ENCODE measurements around the gene ACTR1A.
"Not testable (repeated sequence)": the region's sequence is repeated elsewhere in the genome, so short reads cannot be mapped to it uniquely, and the experiment has no call there.

Gene ACTR1A

GRCh38 chr10:102502337-102503151 lies at the start of gene ACTR1A:
Gene ACTR1A, minus strand, starts transcription at chr10:102502712. Its CDS starts 65 bp downstream, at chr10:102502647.
- peaks cover 32% of the 10 kb centered on the region for H3K4me1 Mint-ChIP-seq (ENCODE audit: low read depth)
- H3K4me3 Mint-ChIP-seq = no peak within 1 kb of the TSS
- H3K36me3 Mint-ChIP-seq (ENCODE audit: low read depth) = peaks cover 3% of the 10 kb centered on the region
- H3K27ac Mint-ChIP-seq = no peak within 1 kb of the TSS
- H3K27me3 Mint-ChIP-seq (ENCODE audit: low read depth) = no peaks in the 10 kb centered on the region
- no peaks in the 10 kb centered on the region for H3K9me3 Mint-ChIP-seq

DNA sequence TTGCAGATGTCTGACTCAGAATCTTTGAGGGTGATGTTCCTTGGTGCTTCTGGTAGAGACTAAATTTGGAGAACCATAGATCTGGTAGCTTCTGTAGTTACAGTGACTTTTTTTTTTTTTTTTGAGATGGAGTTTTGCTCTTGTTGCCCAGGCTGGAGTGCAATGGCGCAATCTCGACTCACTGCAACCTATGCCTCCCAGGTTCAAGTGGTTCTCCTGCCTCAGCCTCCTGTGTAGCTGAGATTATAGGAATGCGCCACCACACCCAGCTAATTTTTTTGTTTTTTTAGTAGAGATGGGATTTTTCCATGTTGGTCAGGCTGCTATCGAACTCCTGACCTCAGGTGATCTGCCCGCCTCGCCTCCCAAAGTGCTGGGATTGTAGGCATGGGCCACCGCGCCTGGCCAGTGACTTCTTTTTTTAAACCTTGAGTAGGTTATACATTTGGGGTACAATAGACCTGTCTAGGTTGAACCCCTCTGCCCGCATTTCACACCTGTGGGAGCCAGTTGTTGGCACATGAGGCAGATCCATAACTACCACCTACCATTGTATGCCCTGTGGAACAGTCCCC lies 48.2 kb upstream of the ACTR1A start:
- H3K4me3 Mint-ChIP-seq = no peak overlapping the region
- H3K36me3 Mint-ChIP-seq (ENCODE audit: low read depth) = peaks cover 8% of the 10 kb centered on the region
- H3K27ac Mint-ChIP-seq = no peak overlapping the region
- H3K4me1 Mint-ChIP-seq (ENCODE audit: low read depth) = no peaks in the 10 kb centered on the region
- no peaks in the 10 kb centered on the region for H3K27me3 Mint-ChIP-seq (ENCODE audit: low read depth)
- H3K9me3 Mint-ChIP-seq = no peaks in the 10 kb centered on the region

DNA sequence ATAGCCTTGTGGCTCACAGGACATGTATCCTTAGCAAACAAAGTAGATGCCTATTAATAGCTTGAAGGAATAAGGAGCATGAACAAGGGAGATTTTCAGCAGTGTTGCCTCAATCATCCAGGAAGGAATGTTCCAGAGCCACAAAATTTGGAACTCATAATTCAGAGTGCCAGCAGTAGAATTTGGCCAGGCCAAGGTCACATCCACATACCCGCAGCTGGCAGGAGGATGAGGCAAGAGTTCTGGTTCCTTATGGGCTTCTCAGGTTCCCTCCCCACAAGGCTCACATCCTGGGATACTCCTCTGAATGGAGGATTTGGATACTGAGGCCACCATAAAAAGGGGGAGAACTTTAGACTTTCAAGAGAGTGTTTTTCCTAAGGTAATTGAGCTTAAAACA lies 47.0 kb upstream of the ACTR1A start:
- H3K27ac Mint-ChIP-seq = no peak overlapping the region
- no peaks in the 10 kb centered on the region for H3K9me3 Mint-ChIP-seq
- H3K27me3 Mint-ChIP-seq (ENCODE audit: low read depth) = no peaks in the 10 kb centered on the region
- H3K36me3 Mint-ChIP-seq (ENCODE audit: low read depth) = peaks cover 7% of the 10 kb centered on the region
- no peaks in the 10 kb centered on the region for H3K4me1 Mint-ChIP-seq (ENCODE audit: low read depth)
- no peak overlapping the region for H3K4me3 Mint-ChIP-seq

DNA sequence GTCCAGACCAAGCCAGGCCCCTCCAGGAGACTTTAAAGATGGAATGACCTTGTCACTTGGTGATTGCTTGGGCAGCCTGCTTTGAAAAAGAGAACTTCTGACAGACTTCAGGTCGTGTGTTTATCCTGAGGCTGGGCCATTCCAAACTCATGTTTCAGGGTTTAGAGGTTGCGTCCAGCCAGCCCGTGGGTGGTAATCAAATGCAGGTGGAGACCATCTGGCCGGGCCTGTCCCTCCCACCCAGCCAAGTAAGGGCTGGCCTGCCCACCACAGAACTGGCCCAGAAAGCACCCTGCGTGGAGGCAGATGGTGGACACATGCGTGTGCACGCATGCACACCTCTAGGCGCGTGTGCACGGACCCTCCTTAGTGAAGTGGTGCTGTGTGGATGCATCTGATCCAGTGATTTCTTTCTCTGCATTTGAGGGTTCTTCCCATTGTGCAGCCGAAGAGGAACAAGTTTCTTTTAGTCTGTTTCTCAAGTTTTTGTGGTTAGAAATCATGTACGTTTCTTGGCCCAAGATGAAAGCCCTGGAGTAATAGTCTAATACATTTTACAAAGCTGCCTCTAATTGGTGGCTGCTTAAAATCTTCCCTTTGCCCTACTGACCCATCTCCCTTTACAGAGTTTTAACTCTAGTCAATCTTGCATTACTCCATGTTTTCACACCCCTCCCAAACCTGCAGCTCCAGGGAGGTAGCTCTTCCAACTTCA lies 44.3 kb upstream of the ACTR1A start:
- no peak overlapping the region for H3K4me3 Mint-ChIP-seq
- no peak overlapping the region for H3K27ac Mint-ChIP-seq
- no peaks in the 10 kb centered on the region for H3K9me3 Mint-ChIP-seq
- peaks cover 6% of the 10 kb centered on the region for H3K4me1 Mint-ChIP-seq (ENCODE audit: low read depth)
- no peaks in the 10 kb centered on the region for H3K27me3 Mint-ChIP-seq (ENCODE audit: low read depth)
- H3K36me3 Mint-ChIP-seq (ENCODE audit: low read depth) = peaks cover 6% of the 10 kb centered on the region

DNA sequence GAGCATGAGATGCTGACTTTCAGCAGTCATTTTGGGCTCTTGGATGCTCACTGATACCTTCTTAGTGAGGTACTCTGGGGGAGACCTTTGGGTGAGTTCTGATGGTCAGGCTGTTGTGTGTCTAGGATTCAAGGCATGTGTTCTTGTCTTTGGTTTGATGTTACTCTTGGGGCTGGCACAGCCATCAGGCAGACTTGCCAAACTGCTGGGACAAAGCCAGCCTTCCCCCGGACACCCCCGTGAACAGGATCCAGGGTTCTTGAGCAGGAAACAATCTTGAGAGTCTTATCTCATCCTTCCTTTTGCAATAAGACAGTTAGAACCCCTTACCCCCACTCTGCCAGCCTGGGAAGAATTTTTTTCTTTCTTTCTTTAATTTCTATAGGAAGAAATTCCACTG lies 43.5 kb upstream of the ACTR1A start:
- H3K9me3 Mint-ChIP-seq = no peaks in the 10 kb centered on the region
- H3K27ac Mint-ChIP-seq = no peak overlapping the region
- peaks cover 6% of the 10 kb centered on the region for H3K4me1 Mint-ChIP-seq (ENCODE audit: low read depth)
- H3K36me3 Mint-ChIP-seq (ENCODE audit: low read depth) = peaks cover 6% of the 10 kb centered on the region
- no peaks in the 10 kb centered on the region for H3K27me3 Mint-ChIP-seq (ENCODE audit: low read depth)
- no peak overlapping the region for H3K4me3 Mint-ChIP-seq

- H3K4me3 Mint-ChIP-seq = no peak overlapping the region
- H3K9me3 Mint-ChIP-seq = no peaks in the 10 kb centered on the region
- H3K4me1 Mint-ChIP-seq (ENCODE audit: low read depth) = peaks cover 6% of the 10 kb centered on the region
- H3K36me3 Mint-ChIP-seq (ENCODE audit: low read depth) = peaks cover 4% of the 10 kb centered on the region
- H3K27ac Mint-ChIP-seq = no peak overlapping the region
- H3K27me3 Mint-ChIP-seq (ENCODE audit: low read depth) = no peaks in the 10 kb centered on the region
Observed at GRCh38 chr10:102545265-102545871, 42.9 kb upstream of the ACTR1A start.

- Mint-ChIP-seq H3K27me3 (ENCODE audit: low read depth) (no peaks in the 10 kb centered on the region), H3K4me3 (no peak overlapping the region), H3K9me3 (no peaks in the 10 kb centered on the region), H3K27ac (peak overlapping the region; percentile 1), H3K36me3 (ENCODE audit: low read depth) (no peaks in the 10 kb centered on the region), H3K4me1 (ENCODE audit: low read depth) (peaks cover 7% of the 10 kb centered on the region)
Observed at GRCh38 chr10:102542800-102543418, 40.4 kb upstream of the ACTR1A start.

GRCh38 chr10:102540023-102540422 lies 37.5 kb upstream of the ACTR1A start:
- Mint-ChIP-seq H3K9me3 (no peaks in the 10 kb centered on the region), H3K36me3 (ENCODE audit: low read depth) (peaks cover 2% of the 10 kb centered on the region), H3K27ac (no peak overlapping the region), H3K4me1 (ENCODE audit: low read depth) (peaks cover 7% of the 10 kb centered on the region), H3K27me3 (ENCODE audit: low read depth) (no peaks in the 10 kb centered on the region), H3K4me3 (no peak overlapping the region)

DNA sequence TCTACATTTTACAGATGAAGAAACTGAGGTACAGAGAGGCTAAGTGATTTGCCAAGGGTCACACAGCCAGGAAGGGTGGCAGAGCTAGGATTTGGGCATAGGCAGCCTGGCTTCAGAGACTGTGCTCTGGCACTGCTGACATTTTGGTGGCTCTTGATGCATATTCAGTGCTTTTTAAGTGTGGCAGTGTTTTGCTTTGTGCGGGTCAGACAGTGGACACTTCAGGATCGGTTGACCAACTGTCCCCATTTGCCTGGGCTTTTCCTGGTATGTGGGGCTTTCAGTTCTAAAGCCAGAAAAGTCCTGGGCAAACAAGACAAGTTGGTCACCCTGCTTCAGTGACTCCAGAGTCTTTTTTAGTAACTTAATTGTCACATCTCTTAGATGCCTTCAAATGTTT lies 36.3 kb upstream of the ACTR1A start:
- Mint-ChIP-seq H3K27me3 (ENCODE audit: low read depth) (no peaks in the 10 kb centered on the region), H3K36me3 (ENCODE audit: low read depth) (peaks cover 2% of the 10 kb centered on the region), H3K4me3 (no peak overlapping the region), H3K27ac (no peak overlapping the region), H3K4me1 (ENCODE audit: low read depth) (peaks cover 7% of the 10 kb centered on the region), H3K9me3 (no peaks in the 10 kb centered on the region)

DNA sequence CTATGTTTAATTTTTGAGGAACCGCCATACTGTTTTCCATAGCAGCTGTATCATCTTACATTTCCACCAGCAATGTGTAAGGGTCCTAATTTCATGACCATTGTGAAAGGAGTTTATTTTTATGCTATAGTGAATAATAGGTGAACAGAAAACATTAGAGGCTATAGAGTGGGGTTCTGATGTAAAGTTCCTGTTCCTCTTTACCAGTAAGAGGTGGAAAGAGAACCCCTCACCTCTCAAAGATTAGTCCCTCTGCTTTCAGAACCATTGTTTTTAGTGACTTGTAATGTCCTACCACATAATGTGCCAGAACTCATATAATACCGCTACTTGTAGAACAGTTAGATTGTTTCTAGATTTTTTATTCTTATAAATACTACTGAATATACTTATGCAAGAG lies 35.4 kb upstream of the ACTR1A start:
- no peak overlapping the region for H3K27ac Mint-ChIP-seq
- H3K27me3 Mint-ChIP-seq (ENCODE audit: low read depth) = no peaks in the 10 kb centered on the region
- H3K4me3 Mint-ChIP-seq = no peak overlapping the region
- peaks cover 2% of the 10 kb centered on the region for H3K36me3 Mint-ChIP-seq (ENCODE audit: low read depth)
- peaks cover 6% of the 10 kb centered on the region for H3K4me1 Mint-ChIP-seq (ENCODE audit: low read depth)
- H3K9me3 Mint-ChIP-seq = no peaks in the 10 kb centered on the region

DNA sequence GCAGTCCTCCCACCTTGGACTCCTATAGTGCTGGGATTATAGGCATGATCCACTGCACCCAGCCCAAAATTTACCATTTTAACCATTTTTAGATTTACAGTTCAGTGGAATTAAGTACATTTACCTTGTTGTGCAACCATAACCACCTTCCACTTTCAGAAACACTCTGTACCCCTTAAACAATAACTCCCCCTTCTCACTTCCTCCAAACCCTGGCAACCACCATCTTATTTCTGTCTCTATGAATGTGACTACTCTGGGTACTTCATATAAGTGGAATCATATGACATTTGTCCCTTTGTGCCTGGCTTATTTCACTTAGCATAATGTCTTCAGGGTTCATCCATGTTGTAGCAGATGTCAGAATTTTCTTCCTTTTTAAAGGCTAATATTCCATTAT lies 34.9 kb upstream of the ACTR1A start:
- Mint-ChIP-seq H3K4me1 (ENCODE audit: low read depth) (peaks cover 1% of the 10 kb centered on the region), H3K9me3 (no peaks in the 10 kb centered on the region), H3K27ac (no peak overlapping the region), H3K36me3 (ENCODE audit: low read depth) (peaks cover 2% of the 10 kb centered on the region), H3K4me3 (no peak overlapping the region), H3K27me3 (ENCODE audit: low read depth) (no peaks in the 10 kb centered on the region)

DNA sequence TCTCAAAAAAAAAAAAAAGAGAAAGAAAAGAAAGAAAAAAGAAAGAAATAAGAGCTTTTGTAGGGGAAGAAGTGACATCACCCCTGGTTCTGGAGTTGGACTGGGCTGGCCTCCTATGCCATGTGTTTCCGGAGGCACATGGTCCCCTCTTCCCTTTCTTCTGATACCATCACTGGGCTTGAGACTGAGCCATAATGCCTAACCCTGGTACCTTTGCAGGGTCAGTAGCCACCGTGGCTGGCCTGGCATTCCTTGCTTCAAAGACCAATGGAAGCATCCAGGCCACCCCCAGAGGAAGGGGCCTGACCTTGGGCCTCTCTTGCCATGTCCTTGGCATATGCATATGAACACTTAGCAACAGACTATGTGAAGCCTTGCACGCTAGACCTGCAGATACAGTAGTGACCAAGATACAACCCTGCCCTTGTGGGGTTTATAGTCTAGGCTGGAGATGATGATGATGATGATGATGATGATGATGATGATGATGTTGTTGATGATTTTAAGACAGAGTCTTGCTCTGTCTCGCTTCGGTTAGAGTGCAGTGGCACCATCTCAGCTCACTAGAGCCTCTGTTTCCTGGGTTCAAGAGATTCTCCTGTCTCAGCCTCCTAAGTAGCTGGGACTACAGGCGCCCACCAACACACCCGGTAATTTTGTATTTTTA lies 33.1 kb upstream of the ACTR1A start:
- H3K27me3 Mint-ChIP-seq (ENCODE audit: low read depth) = no peaks in the 10 kb centered on the region
- H3K4me1 Mint-ChIP-seq (ENCODE audit: low read depth) = peaks cover 1% of the 10 kb centered on the region
- peaks cover 2% of the 10 kb centered on the region for H3K36me3 Mint-ChIP-seq (ENCODE audit: low read depth)
- no peaks in the 10 kb centered on the region for H3K9me3 Mint-ChIP-seq
- no peak overlapping the region for H3K4me3 Mint-ChIP-seq
- no peak overlapping the region for H3K27ac Mint-ChIP-seq

- not testable (repeated sequence) for H3K27me3 Mint-ChIP-seq (ENCODE audit: low read depth); H3K4me1 Mint-ChIP-seq (ENCODE audit: low read depth); H3K4me3 Mint-ChIP-seq; H3K9me3 Mint-ChIP-seq; H3K36me3 Mint-ChIP-seq (ENCODE audit: low read depth); H3K27ac Mint-ChIP-seq
Observed at GRCh38 chr10:102534966-102535365, 32.5 kb upstream of the ACTR1A start.

GRCh38 chr10:102534333-102534732 lies 31.8 kb upstream of the ACTR1A start:
- H3K4me3 Mint-ChIP-seq = no peak overlapping the region
- H3K4me1 Mint-ChIP-seq (ENCODE audit: low read depth) = peaks cover 1% of the 10 kb centered on the region
- H3K27me3 Mint-ChIP-seq (ENCODE audit: low read depth) = no peaks in the 10 kb centered on the region
- H3K36me3 Mint-ChIP-seq (ENCODE audit: low read depth) = peaks cover 2% of the 10 kb centered on the region
- no peak overlapping the region for H3K27ac Mint-ChIP-seq
- no peaks in the 10 kb centered on the region for H3K9me3 Mint-ChIP-seq
